ENCODE results near the gene RASGRP3.

GRCh38 chr2:33435518-33435917 lies 40.9 kb upstream of the RASGRP3 start:
- TF ChIP-seq CTCF (conservative IDR thresholded peaks at IDR 0.05; ENCODE audit: low read depth, low read length): no peak
- no peak for TF ChIP-seq EZH2 (IDR thresholded peaks at IDR 0.05; ENCODE audit: borderline replicate concordance, low read depth, low read length, poor library complexity, severe bottlenecking)
